ENCODE measurements around the gene REG1A.

DNA sequence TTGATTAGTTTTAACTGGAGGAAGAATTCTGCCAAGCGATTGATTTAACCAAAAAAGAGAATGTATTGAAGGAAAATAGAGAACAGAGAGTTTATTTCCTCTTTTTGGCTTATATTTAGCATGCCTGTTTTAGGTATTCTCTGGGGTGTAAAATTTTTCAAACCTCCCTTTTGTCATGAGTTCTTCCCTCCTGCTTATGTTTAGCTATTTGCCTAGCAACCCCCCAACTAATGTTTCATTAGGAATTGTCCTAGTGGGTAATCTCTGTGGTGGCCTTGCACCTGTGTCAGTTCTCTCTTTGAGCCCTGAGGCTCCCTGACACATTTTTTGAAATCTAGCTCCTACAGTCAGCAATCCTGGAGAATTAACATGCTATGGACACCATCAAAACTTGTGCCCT, 20.0 kb upstream of the REG1A start:
- TF ChIP-seq, protein P1, sequence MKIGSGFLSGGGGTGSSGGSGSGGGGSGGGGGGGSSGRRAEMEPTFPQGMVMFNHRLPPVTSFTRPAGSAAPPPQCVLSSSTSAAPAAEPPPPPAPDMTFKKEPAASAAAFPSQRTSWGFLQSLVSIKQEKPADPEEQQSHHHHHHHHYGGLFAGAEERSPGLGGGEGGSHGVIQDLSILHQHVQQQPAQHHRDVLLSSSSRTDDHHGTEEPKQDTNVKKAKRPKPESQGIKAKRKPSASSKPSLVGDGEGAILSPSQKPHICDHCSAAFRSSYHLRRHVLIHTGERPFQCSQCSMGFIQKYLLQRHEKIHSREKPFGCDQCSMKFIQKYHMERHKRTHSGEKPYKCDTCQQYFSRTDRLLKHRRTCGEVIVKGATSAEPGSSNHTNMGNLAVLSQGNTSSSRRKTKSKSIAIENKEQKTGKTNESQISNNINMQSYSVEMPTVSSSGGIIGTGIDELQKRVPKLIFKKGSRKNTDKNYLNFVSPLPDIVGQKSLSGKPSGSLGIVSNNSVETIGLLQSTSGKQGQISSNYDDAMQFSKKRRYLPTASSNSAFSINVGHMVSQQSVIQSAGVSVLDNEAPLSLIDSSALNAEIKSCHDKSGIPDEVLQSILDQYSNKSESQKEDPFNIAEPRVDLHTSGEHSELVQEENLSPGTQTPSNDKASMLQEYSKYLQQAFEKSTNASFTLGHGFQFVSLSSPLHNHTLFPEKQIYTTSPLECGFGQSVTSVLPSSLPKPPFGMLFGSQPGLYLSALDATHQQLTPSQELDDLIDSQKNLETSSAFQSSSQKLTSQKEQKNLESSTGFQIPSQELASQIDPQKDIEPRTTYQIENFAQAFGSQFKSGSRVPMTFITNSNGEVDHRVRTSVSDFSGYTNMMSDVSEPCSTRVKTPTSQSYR (CRISPR knock-in tag; IDR thresholded peaks at IDR 0.05), result no peak
- TF ChIP-seq TEAD4 (CRISPR knock-in tag; IDR thresholded peaks at IDR 0.05) (no peak), NFE2L1 (CRISPR knock-in tag; IDR thresholded peaks at IDR 0.05) (no peak), ZBTB21 (CRISPR knock-in tag; IDR thresholded peaks at IDR 0.05; ENCODE audit: borderline replicate concordance) (no peak), SMAD3 (CRISPR knock-in tag; IDR thresholded peaks at IDR 0.05; ENCODE audit: borderline replicate concordance) (no peak), ESRRA (CRISPR knock-in tag; IDR thresholded peaks at IDR 0.05; ENCODE audit: borderline replicate concordance) (no peak), CREM (CRISPR knock-in tag; IDR thresholded peaks at IDR 0.05) (no peak), SP1 (CRISPR knock-in tag; conservative IDR thresholded peaks at IDR 0.05) (no peak)
- TF ChIP-seq, protein P2, sequence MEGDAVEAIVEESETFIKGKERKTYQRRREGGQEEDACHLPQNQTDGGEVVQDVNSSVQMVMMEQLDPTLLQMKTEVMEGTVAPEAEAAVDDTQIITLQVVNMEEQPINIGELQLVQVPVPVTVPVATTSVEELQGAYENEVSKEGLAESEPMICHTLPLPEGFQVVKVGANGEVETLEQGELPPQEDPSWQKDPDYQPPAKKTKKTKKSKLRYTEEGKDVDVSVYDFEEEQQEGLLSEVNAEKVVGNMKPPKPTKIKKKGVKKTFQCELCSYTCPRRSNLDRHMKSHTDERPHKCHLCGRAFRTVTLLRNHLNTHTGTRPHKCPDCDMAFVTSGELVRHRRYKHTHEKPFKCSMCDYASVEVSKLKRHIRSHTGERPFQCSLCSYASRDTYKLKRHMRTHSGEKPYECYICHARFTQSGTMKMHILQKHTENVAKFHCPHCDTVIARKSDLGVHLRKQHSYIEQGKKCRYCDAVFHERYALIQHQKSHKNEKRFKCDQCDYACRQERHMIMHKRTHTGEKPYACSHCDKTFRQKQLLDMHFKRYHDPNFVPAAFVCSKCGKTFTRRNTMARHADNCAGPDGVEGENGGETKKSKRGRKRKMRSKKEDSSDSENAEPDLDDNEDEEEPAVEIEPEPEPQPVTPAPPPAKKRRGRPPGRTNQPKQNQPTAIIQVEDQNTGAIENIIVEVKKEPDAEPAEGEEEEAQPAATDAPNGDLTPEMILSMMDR (IDR thresholded peaks at IDR 0.05), result no peak
- TF ChIP-seq, protein P3, sequence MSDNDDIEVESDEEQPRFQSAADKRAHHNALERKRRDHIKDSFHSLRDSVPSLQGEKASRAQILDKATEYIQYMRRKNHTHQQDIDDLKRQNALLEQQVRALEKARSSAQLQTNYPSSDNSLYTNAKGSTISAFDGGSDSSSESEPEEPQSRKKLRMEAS (CRISPR knock-in tag; IDR thresholded peaks at IDR 0.05), result no peak
